Spleen (tissue), 11 donors: ENCODE data around the gene PDE4D. TPM values are rescaled to one million over a fixed set of nuclear protein-coding genes. Genes with fewer than 3 reads are reported as not detected.

Source experiments
- DNase-seq: peaks from one replicate; pipeline ENCODE4 v3.0.0-alpha.2; 2020
- H3K27ac ChIP-seq, 8 donors: fragments of 200-600 bp; sonication (generic) in 7 of 8; 1 replicate in 4 of 8; 2 replicates in 4 of 8; pipeline versions ENCODE4 v1.5.0 to v1.8.0; 2016 to 2021; ENCODE audit warnings: inconsistent platforms in 4 of 8, mild to moderate bottlenecking in 4 of 8, moderate library complexity in 1 of 8
- H3K27me3 ChIP-seq, 7 donors: fragments of 200-600 bp; sonication (generic) in 6 of 7; replicated peaks in 1 of 7; 1 replicate in 4 of 7; 2 replicates in 3 of 7; pipeline versions ENCODE4 v1.5.0 to v1.8.0; 2016 to 2021; ENCODE audit warnings: inconsistent platforms in 3 of 7, mild to moderate bottlenecking in 1 of 7
- H3K36me3 ChIP-seq, 6 donors: fragments of 200-600 bp; sonication (generic) in 5 of 6; 1 replicate in 4 of 6; 2 replicates in 2 of 6; pipeline versions ENCODE4 v1.5.0 to v1.8.0; 2016 to 2021; ENCODE audit warnings: inconsistent platforms in 2 of 6
- H3K4me1 ChIP-seq, 6 donors: fragments of 200-600 bp; sonication (generic) in 5 of 6; 1 replicate in 3 of 6; 2 replicates in 3 of 6; pipeline versions ENCODE4 v1.5.0 to v1.8.0; 2016 to 2021; ENCODE audit warnings: inconsistent platforms in 3 of 6
- H3K4me3 ChIP-seq, 8 donors: fragments of 200-600 bp; sonication (generic) in 7 of 8; 1 replicate in 4 of 8; 2 replicates in 4 of 8; pipeline versions ENCODE4 v1.5.0 to v1.8.0; 2016 to 2021; ENCODE audit warnings: inconsistent platforms in 4 of 8, mild to moderate bottlenecking in 4 of 8, moderate library complexity in 2 of 8
- H3K9me3 ChIP-seq, 8 donors: fragments of 200-600 bp; sonication (generic) in 7 of 8; 1 replicate in 4 of 8; 2 replicates in 4 of 8; pipeline versions ENCODE4 v1.5.0 to v1.8.0; 2016 to 2021; ENCODE audit warnings: inconsistent platforms in 4 of 8
- CTCF ChIP-seq, 11 experiments: fragments of 200-600 bp in 7 of 11; fragments of 450-650 bp in 4 of 11; sonication (generic) in 4 of 11; IDR thresholded peaks in 8 of 11; conservative IDR thresholded peaks in 3 of 11; 1 replicate in 7 of 11; 2 replicates in 4 of 11; pipeline versions ENCODE4 v1.4.0 to v1.8.0; 2016 to 2021; ENCODE audit warnings: antibody characterized with exemption in 11 of 11, inconsistent platforms in 4 of 11, mild to moderate bottlenecking in 1 of 11
- POLR2A ChIP-seq, 3 donors: fragments of 450-650 bp; IDR thresholded peaks; one replicate each; pipeline ENCODE4 v1.5.1; 2017; ENCODE audit warnings: antibody characterized with exemption in 3 of 3, mild to moderate bottlenecking in 1 of 3
- POLR2AphosphoS5 ChIP-seq, 3 donors: sonication (generic); formaldehyde crosslinking; IDR thresholded peaks; one replicate each; pipeline ENCODE4 v1.5.1; 2017; ENCODE audit warnings: antibody characterized with exemption in 3 of 3
- WGBS, 5 donors: extraction: QIAGEN DNeasy Blood & Tissue Kit in 3 of 5; methylation state at CpG; one replicate each; pipeline versions ENCODE4 v1.1.5 to v1.1.7; 2013 to 2018; 5-methylcytosine and 5-hydroxymethylcytosine counted together
- intact Hi-C: fragments of 100-400 bp; cut with DNase I; formaldehyde crosslinking; loops from one replicate; pipeline ENCODE4 v1.15.0; 2023; ENCODE audit warnings: low total_unique reads
- polyA plus RNA-seq, 3 donors: library from polyadenylated mRNA; stranded (reverse); fragments of 200-250 nt; gene quantifications; one replicate each; pipeline ENCODE4 v1.2.1, GENCODE V29; 2013
- total RNA-seq, 7 donors: library from RNA; depleted of rRNA in 3 of 7; stranded (reverse); fragments of >200 nt in 3 of 7; fragmentation: NEBNext Ultra II Directional in 4 of 7; extraction: Animal tissue kit (Norgen Biotek cat#: 25700) in 4 of 7; gene quantifications; one replicate each; pipeline versions ENCODE4 v1.1.0 to v1.2.1, GENCODE V29; 2016 to 2021
- donor health status: healthy with polysubstance abuse.
- donor health status: DM: no; HTN: no; CAD: no; lungs with moderate emphysema.
- donor health status: DM: no; HTN: no; CAD: no.
- donor health status: Bipolar disorder and iron deficiency.
- donor health status: healthy.
- donor health status: DM: no; HTN: no; CAD: no.
- donor health status: DM: yes; HTN: yes; CAD: no.

PDE4D gene
- total and polyA plus RNA-seq, 10 donors = 0.88 to 51.8 (median 18.2) TPM

- H3K4me3 ChIP-seq = no peak overlapping the region
- peaks cover 0 to 7% (median 1%) of the 10 kb centered on the region in 6 donors for H3K4me1 ChIP-seq
- H3K27me3 ChIP-seq = no peaks in the 10 kb centered on the region
- no peak for DNase-seq
- H3K27ac ChIP-seq = no peak overlapping the region
- intact Hi-C loops = no loop called here
- WGBS, 5 donors = 78 to 92% (median 86%) methylated on average over 1 of the region's 1 CpG
- TF ChIP-seq POLR2A (IDR thresholded peaks at IDR 0.05) = no peak
- TF ChIP-seq CTCF (IDR thresholded peaks at IDR 0.05 in 8 of 11, conservative IDR thresholded peaks at IDR 0.05 in 3 of 11) = no peak
- no peak for TF ChIP-seq POLR2AphosphoS5 (IDR thresholded peaks at IDR 0.05)
- no peaks in the 10 kb centered on the region for H3K9me3 ChIP-seq
- no peaks in the 10 kb centered on the region for H3K36me3 ChIP-seq
Measured at GRCh38 chr5:59648038-59648831, 245.3 kb downstream of the PDE4D start.

GRCh38 chr5:59645380-59645779, 248.1 kb downstream of the PDE4D start:
- intact Hi-C loops = no loop called here
- no peak for TF ChIP-seq CTCF (IDR thresholded peaks at IDR 0.05 in 8 of 11, conservative IDR thresholded peaks at IDR 0.05 in 3 of 11)
- no peak for TF ChIP-seq POLR2A (IDR thresholded peaks at IDR 0.05)
- no peak for TF ChIP-seq POLR2AphosphoS5 (IDR thresholded peaks at IDR 0.05)
- no peak for DNase-seq
- H3K36me3 ChIP-seq = no peaks in the 10 kb centered on the region
- peaks cover 0 to 7% (median 1%) of the 10 kb centered on the region in 6 donors for H3K4me1 ChIP-seq
- H3K9me3 ChIP-seq = no peaks in the 10 kb centered on the region
- no peaks in the 10 kb centered on the region for H3K27me3 ChIP-seq
- no peak overlapping the region for H3K4me3 ChIP-seq
- H3K27ac ChIP-seq = no peak overlapping the region
- 46 to 67% (median 53%) methylated on average over 2 of the region's 2 CpGs for WGBS, 5 donors

GRCh38 chr5:59640411-59640810, 253.1 kb downstream of the PDE4D start:
- no peak overlapping the region for H3K27ac ChIP-seq
- TF ChIP-seq POLR2AphosphoS5 (IDR thresholded peaks at IDR 0.05) (no peak), POLR2A (IDR thresholded peaks at IDR 0.05) (no peak), CTCF (IDR thresholded peaks at IDR 0.05 in 8 of 11, conservative IDR thresholded peaks at IDR 0.05 in 3 of 11) (no peak)
- H3K36me3 ChIP-seq = no peaks in the 10 kb centered on the region
- no peak for DNase-seq
- 83 to 100% (median 94%) methylated on average over 1 of the region's 1 CpG for WGBS, 5 donors
- no peaks in the 10 kb centered on the region for H3K27me3 ChIP-seq
- H3K4me3 ChIP-seq = no peak overlapping the region
- no peaks in the 10 kb centered on the region for H3K9me3 ChIP-seq
- intact Hi-C loops = no loop called here
- H3K4me1 ChIP-seq = no peaks in the 10 kb centered on the region

- intact Hi-C loops = no loop called here
- no peaks in the 10 kb centered on the region for H3K27me3 ChIP-seq
- WGBS, 5 donors = 74 to 84% (median 81%) methylated on average over 4 of the region's 4 CpGs
- no peak overlapping the region for H3K27ac ChIP-seq
- H3K4me3 ChIP-seq = no peak overlapping the region
- DNase-seq = no peak
- no peaks in the 10 kb centered on the region for H3K36me3 ChIP-seq
- TF ChIP-seq POLR2AphosphoS5 (IDR thresholded peaks at IDR 0.05) (no peak), CTCF (IDR thresholded peaks at IDR 0.05 in 8 of 11, conservative IDR thresholded peaks at IDR 0.05 in 3 of 11) (no peak), POLR2A (IDR thresholded peaks at IDR 0.05) (no peak)
- peaks cover 0 to 6% (median 0%) of the 10 kb centered on the region in 8 donors for H3K9me3 ChIP-seq
- H3K4me1 ChIP-seq = no peaks in the 10 kb centered on the region
Measured at GRCh38 chr5:59637884-59638580, 255.5 kb downstream of the PDE4D start.
